ENCODE results near the gene CYLD.

CYLD gene

GRCh38 chr16:50740736-50741135 lies 1.1 kb upstream of the CYLD start:
- no peak for DNase-seq (ENCODE audit: low spot score)

GRCh38 chr16:50741225-50741780 lies 583 bp upstream of the CYLD start:
- no peak for DNase-seq (ENCODE audit: low spot score)

- DNase-seq (ENCODE audit: low spot score), result peak; percentile 49
Observed at GRCh38 chr16:50742576-50743200, 802 bp downstream of the CYLD start.

GRCh38 chr16:50743581-50744225 lies 1.8 kb downstream of the CYLD start:
- DNase-seq (ENCODE audit: low spot score), result no peak

GRCh38 chr16:50744881-50745280 lies 3.0 kb downstream of the CYLD start:
- no peak for DNase-seq (ENCODE audit: low spot score)

GRCh38 chr16:50745940-50746339 lies 4.1 kb downstream of the CYLD start:
- no peak for DNase-seq (ENCODE audit: low spot score)

GRCh38 chr16:50747207-50747956 lies 5.5 kb downstream of the CYLD start:
- DNase-seq (ENCODE audit: low spot score), result peak; percentile 68

- DNase-seq (ENCODE audit: low spot score), result no peak
Observed at GRCh38 chr16:50751528-50751927, 9.6 kb downstream of the CYLD start.

- no peak for DNase-seq (ENCODE audit: low spot score)
Observed at GRCh38 chr16:50752471-50753235, 10.8 kb downstream of the CYLD start.

GRCh38 chr16:50756473-50756872 lies 14.6 kb downstream of the CYLD start:
- no peak for DNase-seq (ENCODE audit: low spot score)

- no peak for DNase-seq (ENCODE audit: low spot score)
Observed at GRCh38 chr16:50761267-50761666, 19.4 kb downstream of the CYLD start.

GRCh38 chr16:50762241-50762640 lies 20.4 kb downstream of the CYLD start:
- DNase-seq (ENCODE audit: low spot score), result no peak

GRCh38 chr16:50763211-50763610 lies 21.3 kb downstream of the CYLD start:
- no peak for DNase-seq (ENCODE audit: low spot score)

- no peak for DNase-seq (ENCODE audit: low spot score)
Observed at GRCh38 chr16:50765260-50765659, 23.4 kb downstream of the CYLD start.

- DNase-seq (ENCODE audit: low spot score), result no peak
Observed at GRCh38 chr16:50765861-50766260, 24.0 kb downstream of the CYLD start.

- DNase-seq (ENCODE audit: low spot score), result no peak
Observed at GRCh38 chr16:50767197-50767596, 25.3 kb downstream of the CYLD start.

- no peak for DNase-seq (ENCODE audit: low spot score)
Observed at GRCh38 chr16:50771366-50771765, 29.5 kb downstream of the CYLD start.

GRCh38 chr16:50774405-50774804 lies 32.5 kb downstream of the CYLD start:
- DNase-seq (ENCODE audit: low spot score), result no peak

- no peak for DNase-seq (ENCODE audit: low spot score)
Observed at GRCh38 chr16:50774960-50775359, 33.1 kb downstream of the CYLD start.

GRCh38 chr16:50776037-50776436 lies 34.2 kb downstream of the CYLD start:
- no peak for DNase-seq (ENCODE audit: low spot score)

- DNase-seq (ENCODE audit: low spot score), result no peak
Observed at GRCh38 chr16:50778284-50779163, 36.6 kb downstream of the CYLD start.

Data from CD4-positive, alpha-beta T cell treated with Interleukin-6 at 100 ng/mL for 8 hours (primary cell).